Activated T-cell treated with anti-CD3 and anti-CD28 coated beads for 4 hours (primary cell): Measurements from ENCODE around the gene TBXA2R.
"Not testable (repeated sequence)": the region's sequence is repeated elsewhere in the genome, so short reads cannot be mapped to it uniquely, and the experiment has no call there.

Experiments
- DNase-seq: peaks from one replicate; pipeline ENCODE4 v3.0.0-alpha.2; 2020

Gene TBXA2R

DNA sequence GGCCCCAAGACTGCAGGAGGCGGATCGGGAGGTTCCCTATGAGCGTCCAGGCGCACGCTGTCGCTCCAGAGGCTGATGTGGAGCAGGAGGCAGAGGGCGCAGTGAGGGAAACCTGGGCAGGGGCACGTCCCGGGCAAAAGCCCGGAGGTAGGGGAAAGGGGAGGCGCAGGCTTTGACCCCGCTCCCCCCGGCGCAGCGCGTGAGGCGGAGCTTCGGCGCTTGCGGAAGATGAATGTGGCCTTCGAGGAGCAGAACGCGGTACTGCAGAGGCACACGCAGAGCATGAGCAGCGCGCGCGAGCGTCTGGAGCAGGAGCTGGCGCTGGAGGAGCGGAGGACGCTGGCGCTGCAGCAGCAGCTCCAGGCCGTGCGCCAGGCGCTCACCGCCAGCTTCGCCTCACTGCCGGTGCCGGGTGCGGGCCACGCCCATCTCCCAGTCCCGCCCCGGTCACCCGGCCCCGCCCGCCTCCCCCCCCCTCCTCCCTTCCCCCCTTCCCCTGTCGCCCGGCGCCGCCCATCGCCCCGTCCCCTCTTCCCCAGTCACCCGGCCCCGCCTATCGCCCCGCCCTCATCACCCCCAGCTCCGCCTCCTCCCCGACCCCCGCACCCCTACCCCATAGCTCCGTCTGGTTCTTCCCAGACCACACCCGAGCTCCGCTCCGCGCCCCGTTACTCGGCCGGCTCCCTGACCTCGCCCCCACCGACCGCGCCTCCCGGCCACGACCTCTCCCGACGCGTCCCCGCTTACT lies 29.8 kb downstream of the TBXA2R start:
- no peak for DNase-seq

DNA sequence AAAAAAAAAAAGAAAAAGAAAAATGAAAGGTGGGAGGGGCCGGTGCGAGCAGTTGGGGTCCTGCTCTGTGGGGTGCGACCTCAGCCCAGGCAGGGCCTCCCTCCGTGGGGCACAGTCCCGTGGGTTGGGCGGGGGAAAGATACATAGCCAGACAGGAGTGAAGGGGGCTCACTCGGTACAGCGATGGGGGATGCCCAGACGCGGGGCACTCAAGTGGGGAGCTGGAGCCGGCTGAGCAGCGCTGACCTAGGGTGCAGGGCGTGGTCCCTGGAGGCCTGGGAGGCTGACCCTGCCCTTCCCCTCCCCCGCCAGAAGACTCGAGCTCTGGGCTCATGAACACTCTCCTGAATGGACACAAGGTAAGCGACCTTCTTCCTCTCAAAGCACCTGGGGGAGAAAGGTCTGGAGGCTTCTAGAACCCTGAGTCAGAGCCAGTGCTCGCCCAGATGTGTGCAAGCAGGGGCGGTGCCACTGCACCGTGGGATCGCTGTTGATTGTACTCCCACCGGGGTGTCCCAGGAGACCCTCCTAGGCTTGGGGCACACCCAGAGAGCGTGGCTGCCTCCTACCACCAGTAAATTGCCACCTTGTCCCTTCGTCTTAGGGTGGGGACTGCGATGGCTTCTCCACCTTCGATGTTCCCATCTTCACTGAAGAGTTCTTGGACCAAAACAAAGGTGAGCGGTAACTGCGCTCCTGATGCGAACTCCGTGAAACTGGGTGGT lies 30.6 kb downstream of the TBXA2R start:
- DNase-seq = no peak

DNA sequence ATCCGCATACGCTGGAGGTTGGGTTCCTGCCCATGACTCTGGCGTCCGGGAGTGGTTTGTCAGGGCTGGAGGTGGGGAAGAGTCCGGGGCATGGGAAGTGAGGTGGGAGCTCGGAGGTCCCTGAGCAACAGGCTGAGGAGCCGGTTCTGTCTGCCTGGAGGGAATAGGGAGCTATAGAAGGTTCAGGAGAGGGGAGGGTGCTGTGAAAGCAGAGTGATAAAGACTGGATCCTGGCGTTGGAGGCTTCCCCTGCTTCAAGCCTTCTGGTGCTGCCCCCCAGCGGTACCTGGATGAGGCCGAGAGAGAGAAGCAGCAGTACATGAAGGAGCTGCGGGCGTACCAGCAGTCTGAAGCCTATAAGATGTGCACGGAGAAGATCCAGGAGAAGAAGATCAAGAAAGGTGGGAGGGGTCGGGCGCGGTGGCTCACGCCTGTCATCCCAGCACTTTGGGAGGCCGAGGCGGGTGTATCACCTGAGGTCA lies 31.4 kb downstream of the TBXA2R start:
- no peak for DNase-seq

DNA sequence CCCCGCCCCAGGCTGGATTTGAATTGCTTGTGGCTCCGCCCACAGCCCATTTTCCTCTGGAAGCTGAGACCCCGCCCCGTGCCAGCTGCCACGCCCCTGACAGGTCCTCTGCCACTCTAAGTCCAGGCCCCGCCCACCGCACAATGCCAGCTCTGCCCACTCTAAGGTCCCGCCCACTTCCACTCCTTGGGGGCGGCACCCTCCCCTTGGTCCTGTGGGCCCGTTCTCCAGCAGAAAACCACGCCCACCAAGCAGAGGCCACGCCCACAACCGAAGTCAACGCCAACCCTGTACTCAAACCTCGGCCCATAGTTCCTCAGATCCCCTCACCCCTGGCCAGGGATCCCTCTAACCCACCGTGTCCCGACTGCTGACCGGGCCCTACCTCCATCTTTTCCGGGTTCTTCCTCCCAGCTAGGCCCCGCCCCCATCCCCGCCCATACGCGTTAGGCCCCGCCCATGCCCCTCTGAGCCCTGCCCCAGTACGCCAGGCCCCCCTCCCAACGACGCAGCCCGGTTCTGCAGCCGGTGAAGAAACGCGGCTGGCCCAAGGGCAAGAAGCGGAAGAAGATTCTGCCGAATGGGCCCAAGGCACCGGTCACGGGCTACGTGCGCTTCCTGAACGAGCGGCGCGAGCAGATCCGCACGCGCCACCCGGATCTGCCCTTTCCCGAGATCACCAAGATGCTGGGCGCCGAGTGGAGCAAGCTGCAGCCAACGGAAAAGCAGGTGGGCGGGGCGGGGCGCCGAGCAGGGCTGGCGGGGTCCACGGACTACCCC lies 32.6 kb downstream of the TBXA2R start:
- peak; percentile 66 for DNase-seq

DNA sequence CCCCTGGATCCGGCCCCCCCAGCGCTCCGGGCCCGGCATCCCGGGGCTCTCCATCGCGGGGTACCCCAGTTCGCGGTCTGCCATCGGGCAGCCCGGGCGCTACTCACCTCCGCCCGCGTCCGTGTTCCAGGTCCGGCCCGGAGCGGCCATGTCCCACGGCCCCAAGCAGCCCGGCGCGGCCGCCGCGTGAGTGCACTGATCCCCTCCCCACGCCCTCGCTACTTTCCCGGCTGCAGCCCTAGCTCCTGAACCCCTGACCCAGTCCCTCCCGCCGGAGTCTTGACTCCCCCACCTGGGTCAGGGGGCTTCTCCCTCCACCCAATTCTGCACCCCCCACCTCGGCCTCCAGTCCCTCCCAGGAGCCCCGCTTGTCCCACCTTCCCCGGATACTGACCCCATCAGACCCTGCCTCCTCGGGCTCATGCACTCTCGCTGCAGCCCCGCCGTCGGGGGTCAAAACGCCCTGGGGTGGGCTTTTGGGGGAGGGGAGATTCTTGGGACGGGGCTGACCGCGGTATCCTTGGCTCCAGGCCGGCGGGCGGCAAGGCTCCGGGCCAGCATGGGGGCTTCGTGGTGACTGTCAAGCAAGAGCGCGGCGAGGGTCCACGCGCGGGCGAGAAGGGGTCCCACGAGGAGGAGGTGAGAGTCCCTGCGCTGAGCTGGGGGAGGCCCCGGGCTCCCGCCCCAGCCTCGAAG lies 33.4 kb downstream of the TBXA2R start:
- DNase-seq = no peak

DNA sequence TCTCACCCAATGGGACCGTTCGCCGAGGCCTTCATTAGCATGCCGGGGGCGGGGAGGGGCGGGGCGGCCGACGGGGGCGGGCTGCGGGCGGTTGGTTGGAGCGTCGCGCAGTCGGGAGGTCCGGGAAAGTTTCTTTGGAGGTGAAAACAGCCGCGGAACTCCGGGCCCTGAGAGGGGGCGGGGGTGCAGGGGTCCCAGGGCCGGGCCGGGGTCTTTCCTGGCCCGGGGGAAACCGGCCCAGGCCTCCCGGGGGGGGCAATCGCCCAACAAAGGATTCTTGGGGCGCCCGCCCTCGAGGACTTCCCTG lies 33.9 kb downstream of the TBXA2R start, which contains the start of gene HMG20B:
HMG20B (plus strand) TSS at position 90 of the 307 bp plus-strand sequence. CDS start 366 bp downstream, outside the sequence.
- DNase-seq = no peak

DNA sequence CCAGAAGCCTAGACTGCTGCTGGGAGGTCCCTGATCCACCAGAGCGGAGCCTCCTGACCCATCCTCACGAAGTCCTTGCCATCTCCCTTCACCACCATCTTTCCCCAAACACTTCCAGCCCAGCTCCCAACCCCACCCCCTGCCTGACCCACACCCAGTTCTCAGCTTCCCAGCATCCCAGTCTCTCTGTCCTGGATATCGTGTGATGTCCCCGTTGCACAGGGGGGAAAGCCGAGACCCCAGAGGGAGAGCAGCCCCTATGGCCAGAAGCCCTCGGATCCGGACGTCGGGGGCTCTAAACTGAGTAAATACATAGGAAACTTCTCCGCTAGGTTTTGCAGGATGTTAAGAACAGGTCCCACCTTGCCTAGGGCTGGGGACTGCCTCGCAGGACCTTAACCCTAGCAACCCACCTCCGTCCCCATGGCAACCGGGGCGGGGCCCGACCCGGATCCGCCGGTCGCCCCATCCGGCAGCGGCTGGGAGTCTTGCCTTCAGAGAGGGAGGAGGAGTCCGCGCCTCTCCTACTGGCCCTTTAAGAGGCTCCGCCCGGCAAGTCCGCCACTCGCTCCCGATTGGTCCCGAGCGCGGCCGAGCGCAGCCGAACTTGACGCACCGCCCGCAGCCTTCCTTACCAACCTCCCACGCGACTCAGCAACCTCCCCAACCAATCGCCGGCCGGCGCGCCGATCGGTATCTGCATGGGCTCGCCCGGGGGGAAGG lies 34.4 kb downstream of the TBXA2R start:
- peak; percentile 98 for DNase-seq

DNA sequence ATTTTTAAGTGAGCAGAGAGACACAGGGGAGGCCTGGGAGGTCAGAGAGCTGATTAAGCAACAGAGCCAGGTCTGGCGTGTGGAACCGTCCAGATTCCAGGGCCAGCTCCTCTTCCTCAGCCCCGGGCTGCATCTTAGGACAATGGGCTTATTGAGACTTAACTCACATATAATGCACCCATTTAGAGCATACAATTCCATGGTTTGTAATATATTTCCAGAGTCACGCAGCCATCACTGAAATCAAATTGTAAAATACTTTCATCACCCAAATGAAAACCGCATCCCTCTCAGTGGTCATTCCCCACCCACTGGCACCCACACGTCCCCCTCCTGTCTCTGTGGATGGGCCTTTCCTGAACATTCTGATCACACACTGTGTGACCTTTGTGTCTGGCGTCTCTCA lies 36.1 kb downstream of the TBXA2R start:
- DNase-seq = no peak

DNA sequence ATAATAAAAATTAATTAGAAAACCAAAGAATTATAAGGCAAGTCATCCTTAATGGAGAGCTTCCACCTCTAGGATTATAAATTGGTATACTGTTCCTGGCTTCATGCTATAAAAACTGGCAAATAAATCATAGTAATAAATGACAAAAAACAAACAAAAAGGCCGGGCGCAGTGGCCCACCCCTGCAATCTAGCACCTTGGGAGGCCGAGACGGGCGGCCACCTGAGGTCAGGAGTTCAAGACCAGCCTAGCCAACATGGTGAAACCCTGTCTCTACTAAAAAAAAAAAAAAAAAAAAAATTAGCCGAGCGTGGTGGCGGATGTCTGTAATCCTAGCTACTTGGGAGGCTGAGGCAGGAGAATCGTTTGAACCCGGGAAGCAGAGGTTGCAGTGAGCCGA lies 36.6 kb downstream of the TBXA2R start:
- not testable (repeated sequence) for DNase-seq

DNA sequence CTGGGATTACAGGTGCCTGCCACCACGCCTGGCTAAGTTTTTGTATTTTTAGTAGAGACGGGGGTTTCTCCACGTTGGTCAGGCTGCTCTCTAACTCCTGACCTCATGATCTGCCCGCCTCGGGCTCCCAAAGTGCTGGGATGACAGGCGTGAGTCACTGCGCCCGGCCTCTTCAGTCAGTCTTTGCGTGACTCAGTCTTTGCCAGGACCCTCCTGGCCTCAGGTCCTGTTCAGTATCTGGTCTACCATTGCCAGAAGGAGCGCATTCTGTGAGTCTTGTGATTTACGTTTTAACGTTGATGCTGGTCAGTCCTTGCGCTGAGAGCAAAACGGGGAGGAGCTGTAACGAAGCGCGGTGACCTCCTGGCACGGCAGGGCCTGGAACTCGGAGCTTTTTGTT lies 41.5 kb downstream of the TBXA2R start:
- DNase-seq = no peak

DNA sequence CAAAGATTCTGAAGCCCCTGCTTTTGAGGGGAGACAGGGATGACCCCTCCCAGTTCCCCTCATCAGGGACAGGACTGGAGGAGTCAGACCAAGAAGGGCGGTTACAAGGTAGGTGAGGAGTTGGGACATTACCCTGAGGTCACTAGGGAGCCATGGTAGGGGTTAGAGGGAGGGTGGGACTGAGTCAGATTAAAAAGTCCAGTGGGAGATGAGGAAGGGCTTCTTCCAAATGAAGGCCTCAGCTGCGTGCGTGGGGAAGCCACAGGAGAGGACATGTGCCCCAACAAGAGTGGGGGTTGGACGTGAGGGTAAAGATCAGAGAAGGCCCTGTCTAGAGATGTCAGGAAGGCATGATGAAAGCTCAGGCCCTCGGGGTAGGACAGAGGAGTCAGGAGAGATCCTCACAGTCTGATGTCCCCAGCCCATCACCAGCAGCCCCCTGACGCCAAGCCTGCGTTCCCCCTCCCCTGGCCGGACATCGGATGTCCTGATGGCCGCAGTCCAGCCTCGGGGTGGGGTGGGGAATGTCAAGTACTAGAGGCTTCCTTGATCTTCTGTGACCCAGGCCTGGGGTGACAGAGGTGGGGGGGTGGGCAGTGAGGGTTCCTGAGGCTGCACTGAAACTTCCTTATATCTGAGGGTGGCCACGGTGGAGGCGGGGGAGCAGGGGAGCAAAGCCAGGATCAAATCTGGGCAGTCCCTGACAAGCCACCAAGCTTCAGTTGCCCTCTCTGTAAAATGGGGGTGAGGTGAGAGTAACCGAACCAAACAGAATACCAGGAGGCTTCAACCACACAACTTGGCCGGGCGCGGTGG lies 42.8 kb downstream of the TBXA2R start:
- no peak for DNase-seq

DNA sequence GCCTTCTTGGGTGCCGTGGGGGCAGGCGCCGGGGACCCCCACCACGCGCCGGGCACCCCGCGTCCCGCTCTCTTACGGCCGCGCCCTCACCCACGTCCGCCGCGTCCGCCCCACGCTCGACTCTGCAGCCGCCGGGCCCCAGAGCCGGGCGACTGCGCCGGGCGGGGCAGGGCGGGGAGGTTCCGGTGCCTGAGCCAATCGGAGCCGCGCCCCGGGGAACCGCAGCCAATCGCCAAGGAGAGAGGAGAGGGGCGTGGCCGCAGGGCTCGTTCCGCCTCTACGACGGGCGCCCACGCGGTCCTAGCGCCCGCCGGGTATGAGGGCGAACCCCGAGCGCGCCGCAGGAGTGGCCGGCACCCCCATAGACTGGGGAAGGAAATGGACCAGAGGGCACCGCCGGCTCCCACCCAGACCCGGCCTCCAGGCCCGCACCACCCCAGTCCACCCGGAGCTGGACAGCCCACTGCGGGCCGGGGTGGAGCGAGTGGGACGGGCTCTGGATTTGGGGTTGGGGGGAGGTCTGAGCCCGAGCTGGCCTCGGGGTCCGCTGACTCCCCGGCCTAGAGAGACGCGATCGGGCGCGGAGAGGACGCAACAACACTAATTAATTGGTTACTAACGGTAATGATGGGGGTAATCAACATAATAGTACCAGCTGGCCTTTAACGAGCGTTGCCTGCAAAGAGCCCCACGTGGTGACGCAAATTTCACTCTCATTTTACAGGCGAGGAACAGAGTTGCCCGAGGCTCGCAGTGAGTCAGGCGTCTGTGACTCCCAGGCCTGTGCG lies 49.0 kb downstream of the TBXA2R start, which contains the start of gene MFSD12:
MFSD12 (minus strand) TSS at position 126 of the 788 bp plus-strand sequence. CDS start 183 bp downstream, outside the sequence.
- peak; percentile 94 for DNase-seq

DNA sequence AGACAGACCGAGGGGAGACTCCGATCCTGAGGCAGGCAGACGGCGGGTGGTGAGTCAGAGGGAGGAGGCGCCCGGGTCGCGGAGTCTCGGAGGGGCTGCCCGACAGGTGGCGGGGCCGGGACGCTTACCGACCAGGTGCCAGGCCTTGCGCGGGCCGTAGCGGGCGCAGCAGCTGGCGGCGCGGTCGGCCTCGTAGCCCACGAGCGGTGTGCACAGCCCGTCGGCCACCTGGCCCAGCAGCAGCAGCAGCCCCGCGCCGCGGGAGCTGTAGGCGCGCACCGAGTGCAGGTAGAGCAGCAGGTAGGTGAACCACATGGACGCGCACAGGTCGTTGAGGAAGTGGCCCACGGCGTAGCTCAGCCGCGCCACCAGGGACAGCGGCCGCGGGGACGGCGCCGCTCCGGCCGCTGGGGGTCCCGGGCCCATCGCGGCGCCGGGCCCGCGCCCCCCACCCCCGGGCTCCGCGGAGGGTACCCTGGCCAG lies 49.7 kb downstream of the TBXA2R start:
- DNase-seq = peak; percentile 57

DNA sequence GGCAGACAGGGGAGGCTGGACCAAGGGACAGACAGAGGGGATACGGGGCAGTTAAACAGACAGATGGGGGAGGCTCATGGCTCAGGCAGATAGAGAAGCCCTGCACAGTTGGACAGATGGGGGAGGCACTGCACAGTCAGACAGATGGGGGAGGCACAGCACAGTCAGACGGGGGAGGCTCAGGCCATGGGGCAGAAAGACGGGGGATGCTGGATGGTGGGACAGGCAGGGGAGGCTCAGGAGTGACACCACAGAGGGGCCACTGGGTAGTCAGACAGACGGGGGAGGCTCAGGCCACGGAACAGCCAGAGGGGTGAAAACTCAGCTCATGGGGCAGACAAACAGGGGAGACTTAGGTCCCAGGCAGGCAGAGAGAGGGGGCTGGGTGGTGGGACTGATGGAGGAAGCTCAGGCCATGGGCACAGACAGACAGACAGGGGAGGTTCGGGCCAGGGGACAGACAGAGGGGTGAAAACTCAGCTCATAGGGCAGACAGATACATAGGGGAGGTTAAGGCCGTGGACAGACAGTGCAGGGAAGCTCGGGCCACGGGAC lies 50.2 kb downstream of the TBXA2R start:
- no peak for DNase-seq

DNA sequence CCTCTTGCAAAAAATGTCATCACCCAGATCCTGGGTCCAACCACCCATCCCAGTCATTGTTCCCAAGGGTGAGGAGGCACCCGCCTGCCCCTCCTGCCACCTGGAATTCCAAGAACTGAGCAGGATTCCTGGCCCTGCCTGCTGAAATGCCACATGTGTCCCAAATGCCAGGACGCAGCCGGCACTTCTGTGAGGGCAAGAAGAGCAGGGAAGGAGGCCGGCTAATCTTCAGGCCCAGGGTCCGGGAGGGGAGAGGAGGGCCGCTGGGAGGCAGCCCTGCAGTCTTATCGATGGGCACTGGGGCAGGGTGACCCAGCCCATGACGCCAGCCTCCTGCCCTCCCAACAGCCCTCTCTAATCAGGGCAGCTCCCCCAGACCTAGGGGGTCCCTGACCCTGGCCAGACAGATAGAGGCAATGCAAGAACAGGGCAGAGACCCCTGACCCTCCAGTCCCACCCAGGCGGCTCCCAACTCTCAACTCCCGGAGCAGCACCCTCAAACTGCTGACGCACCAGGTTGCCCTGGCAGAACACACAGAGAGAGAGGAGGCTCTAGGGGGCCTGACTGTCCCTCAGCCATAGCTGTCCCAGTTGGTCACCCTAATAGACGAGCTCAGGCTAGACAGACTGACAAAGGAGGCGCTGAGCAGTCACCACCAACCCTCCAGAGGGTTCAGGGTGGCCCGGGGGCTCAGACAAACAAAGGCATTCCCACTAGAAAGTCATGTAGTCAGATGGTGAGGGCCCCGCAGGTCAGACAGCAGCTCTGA lies 50.8 kb downstream of the TBXA2R start:
- no peak for DNase-seq

DNA sequence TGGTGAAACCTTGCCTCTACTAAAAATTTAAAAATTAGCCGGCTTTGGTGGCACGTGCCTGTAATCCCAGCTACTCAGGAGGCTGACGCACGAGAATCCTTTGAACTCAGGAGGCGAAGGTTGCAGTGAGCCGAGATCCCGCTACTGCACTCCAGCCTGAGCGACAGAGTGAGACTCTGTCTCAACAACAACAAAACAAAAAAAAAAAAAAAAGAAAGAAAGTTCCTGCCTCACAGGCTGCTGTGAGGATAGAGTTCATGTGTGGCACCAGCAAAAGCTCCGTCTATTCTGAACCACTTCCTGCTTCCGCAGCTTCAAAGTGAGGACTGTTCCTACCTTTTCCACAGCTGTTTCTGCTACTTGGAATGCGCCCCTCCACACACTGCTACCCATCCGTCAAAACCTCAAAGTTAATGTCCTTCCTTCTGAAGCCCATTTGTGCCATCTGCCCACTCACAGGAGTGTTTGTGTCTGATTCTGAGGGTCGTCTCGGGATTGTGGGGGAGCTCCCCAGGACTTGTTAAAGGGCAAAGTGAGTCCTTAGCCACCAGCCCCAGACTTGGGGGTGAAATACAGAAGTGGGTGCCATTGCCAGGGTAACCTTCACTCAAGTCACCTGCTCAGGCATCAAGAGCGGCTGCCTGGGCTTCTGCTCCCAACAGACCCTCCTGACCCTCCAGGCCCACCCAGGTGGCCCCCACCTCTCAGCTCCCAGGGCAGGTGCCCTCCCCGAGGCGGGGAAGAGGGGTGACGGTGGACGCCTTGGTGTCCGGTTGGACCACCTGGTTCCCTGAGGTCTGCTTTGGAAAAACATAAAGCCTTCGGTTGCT lies 52.2 kb downstream of the TBXA2R start:
- DNase-seq = no peak

DNA sequence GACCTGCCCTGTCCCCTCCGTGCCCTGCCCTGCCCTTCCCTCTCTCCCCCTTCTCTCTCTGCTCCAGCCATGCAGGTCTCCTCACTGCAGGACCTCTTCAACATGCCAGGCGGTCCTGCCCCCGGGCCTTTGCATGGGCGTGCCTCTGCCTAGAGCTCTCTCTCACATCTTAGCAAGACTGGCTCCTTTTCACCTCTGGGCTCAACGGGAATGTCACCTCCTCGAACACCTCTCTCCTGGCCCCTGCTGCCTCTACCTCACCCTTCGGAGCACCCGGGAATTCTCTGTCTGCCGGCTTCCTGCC lies 54.9 kb downstream of the TBXA2R start:
- no peak for DNase-seq
